GM12873 (cell line): ENCODE data around the gene P3R3URF.

Experiments
- TF ChIP-seq, protein P1 (sequence below): IDR thresholded peaks from 2 replicates; pipeline ENCODE4 v1.5.1; 2012; ENCODE audit warnings: low read depth, mild to moderate bottlenecking, moderate library complexity, low read length, control low read depth; ENCODE audit not compliant: insufficient read depth; ENCODE audit errors: missing control alignments

Gene P3R3URF

DNA sequence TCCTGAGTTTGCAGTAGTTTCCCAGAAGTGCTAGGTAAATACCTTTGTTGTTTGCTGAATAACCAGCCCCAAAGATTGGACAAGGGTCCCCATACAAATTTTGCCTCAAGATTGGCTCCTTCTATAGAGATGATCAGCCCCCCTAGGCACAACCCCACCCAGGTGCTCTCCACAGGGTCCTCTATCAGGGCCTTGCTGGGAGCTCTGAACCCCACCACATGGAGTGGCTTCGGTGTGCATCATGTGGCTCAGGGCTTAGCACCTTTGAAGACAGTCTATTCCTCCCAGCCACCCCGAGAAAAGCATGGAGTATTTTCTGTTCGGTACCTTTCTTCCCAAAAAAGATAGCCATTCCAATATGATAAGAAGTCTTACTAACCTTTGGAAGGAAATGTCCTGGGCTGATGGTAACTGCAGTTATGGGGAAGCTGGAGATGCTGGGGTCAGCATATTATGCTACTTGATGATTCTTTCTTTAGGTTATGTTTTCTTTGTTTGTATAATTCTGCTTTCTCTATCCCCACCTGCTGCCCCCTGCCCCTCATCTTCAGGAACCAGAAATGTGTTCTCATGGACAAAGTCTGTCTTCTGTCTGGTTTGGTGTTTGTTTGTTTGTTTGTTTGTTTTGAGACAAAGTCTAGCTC is 6.4 kb downstream of the P3R3URF start:
- TF ChIP-seq, protein P1, sequence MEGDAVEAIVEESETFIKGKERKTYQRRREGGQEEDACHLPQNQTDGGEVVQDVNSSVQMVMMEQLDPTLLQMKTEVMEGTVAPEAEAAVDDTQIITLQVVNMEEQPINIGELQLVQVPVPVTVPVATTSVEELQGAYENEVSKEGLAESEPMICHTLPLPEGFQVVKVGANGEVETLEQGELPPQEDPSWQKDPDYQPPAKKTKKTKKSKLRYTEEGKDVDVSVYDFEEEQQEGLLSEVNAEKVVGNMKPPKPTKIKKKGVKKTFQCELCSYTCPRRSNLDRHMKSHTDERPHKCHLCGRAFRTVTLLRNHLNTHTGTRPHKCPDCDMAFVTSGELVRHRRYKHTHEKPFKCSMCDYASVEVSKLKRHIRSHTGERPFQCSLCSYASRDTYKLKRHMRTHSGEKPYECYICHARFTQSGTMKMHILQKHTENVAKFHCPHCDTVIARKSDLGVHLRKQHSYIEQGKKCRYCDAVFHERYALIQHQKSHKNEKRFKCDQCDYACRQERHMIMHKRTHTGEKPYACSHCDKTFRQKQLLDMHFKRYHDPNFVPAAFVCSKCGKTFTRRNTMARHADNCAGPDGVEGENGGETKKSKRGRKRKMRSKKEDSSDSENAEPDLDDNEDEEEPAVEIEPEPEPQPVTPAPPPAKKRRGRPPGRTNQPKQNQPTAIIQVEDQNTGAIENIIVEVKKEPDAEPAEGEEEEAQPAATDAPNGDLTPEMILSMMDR = no peak

DNA sequence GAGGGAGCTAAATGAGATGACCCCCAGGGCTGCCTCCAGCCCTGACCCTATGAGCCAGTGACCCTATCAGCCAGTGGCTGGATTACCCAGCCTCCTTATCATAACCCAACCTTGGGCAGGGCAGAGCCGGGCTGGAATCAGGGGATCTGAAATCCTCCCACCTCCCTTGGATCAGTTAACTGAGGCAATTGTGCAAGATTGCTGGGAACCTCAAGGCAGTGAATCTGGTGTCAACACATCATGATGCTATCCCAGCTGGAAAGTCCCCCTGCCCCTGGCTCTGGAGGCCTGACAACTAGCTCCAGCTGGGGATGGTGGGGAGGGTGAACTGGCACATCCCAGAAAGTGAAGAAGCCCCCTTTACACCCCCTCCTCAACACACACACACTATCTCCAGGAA is 7.8 kb downstream of the P3R3URF start:
- TF ChIP-seq, protein P1 = no peak

DNA sequence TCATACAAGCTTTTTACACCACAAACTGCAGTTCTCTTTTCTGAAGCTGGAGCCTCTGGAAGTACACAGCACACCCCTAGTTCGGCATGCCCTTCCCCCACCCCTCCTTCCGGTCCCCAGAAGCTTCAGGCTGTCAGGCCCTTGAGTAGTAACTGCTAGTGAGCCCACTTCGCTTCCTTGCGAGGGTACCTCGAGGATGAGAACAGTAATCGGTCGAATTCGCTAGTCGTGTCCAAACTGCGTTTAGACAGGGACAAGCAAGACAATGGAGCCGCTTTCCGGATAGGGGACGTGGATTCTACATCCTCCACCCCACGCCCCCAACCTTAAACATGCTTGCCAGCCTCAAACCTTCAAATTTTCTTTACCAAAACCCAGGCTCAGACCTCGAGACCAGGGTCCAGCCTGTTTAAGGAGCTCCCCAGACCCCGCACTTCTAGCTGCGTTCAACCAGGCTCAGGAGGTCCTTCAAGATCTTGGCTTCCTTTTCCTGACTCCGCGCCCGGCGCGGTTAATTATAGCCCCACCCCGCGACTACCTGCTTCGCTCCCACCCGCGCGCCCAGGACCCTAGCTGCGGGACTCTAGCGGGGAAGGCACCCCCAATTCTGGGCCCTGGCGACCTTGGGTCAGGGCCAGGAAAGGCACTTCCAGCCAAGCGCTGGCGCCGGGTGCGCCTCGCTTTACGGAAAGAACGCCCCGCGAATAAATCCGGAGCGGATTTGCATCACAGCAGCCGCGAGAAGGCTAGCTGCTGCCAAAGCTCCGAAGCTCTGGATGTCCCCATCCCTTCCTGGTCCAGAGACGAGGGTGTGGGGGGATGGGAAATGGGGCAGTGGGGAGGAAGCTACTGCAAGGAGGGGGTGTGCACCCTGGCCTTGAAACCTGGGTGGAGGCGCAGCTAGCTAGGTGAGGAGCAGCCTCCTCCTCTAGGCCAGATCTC is 9.5 kb downstream of the P3R3URF start:
- TF ChIP-seq, protein P1 = no peak

DNA sequence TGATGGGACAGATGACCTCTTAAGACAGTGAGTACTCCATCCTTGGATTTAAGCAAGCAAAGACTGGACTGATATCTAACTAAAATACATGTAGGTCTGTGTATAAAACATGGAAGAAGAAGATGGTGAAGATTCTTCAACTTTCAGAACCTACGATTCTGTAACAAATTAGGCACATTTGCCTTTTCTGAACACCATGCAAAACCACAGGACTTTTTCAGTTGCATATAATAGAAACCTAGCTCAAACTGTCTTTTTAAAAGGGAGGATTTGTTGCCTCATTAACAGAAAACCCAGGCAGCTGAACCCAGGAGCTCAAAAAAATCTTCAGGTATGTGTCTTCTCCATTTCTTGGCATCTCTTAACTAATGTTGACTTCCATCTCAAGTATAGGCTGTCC is 16.1 kb downstream of the P3R3URF start:
- TF ChIP-seq, protein P1 = no peak

DNA sequence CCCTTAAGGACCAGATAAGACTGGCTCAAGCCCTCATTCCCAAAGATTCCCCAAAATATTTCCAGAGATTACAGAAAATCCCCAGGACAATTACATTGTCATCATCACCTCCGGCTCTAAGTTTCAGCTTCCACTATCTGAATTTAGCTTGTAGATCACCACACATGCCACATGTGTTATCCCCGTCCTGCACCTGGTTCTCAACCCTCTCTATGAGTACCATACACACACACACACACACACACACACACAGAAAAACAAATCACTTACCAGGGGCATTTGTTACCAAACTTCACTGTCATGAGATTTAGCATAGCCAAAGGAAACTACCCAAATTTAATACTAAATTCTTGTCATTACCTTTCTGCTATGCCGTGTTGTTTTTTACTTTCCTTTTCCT is 16.8 kb downstream of the P3R3URF start:
- TF ChIP-seq, protein P1 = no peak

DNA sequence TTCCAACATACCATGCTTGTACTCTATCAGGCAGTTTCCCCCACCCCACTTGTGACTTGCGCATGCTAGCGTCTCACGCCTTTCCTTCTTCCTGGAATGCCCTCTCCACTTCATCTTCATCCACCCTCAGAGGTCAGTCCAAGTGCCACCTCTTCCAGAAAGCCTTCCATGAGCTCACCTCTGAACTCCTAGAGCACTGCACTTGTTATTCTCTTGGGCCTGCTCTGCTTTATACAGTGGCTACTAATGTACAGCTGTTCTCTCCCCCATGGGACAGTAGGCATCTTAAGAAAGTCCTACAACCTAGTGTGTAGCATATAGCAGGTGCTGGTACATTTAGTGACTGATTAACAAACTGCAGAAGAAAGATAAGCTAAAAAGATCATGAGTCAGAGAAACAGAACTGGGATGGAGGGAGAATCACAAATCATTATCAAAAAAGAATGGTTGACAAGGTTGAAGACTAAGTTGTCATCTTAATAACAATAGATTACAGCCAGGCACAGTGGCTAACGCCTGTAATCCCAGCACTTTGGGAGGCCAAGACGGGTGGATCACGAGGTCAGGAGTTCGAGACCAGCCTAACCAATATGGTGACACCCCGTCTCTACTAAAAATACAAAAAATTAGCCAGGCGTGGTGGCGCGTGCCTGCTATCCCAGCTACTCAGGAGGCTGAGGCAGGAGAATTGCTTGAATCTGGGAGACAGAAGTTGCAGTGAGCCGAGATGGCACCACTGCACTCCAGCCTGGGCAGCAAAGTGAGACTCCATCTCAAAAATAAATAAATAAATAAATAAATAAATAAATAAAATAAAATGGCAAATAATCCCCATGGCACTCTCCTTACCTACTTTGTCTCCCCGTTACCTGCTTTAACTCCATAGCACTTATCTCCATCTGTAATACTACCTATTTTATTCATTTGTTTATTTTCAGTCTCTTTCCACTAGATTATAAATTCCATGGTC is 17.7 kb downstream of the P3R3URF start:
- TF ChIP-seq, protein P1 = no peak
